ENCODE data around the gene NFATC1. TPM values are rescaled to one million over a fixed set of nuclear protein-coding genes. Genes with fewer than 3 reads are reported as not detected.
"Not testable (repeated sequence)": the region's sequence is repeated elsewhere in the genome, so short reads cannot be mapped to it uniquely, and the experiment has no call there.

NFATC1 gene
- polyA plus RNA-seq, 1 of the 3 experiments (the other 2 are of a cell fraction), result 0.02 TPM

GRCh38 chr18:79504034-79504433 lies 108.3 kb downstream of the NFATC1 start:
- H3K9me2 ChIP-seq, result no peaks in the 10 kb centered on the region
- H3F3A ChIP-seq (replicated peaks; ENCODE audit: insufficient read depth), result no peaks in the 10 kb centered on the region
- peaks cover 56% of the 10 kb centered on the region for H3K27me3 ChIP-seq (ENCODE audit: insufficient read depth)
- 3% methylated on average over 12 of the region's 12 CpGs for WGBS (ENCODE audit: low lambda C conversion rate)
- H2AFZ ChIP-seq (ENCODE audit: low read depth), result no peak overlapping the region
- no peak overlapping the region for H3K4me3 ChIP-seq (ENCODE audit: low read depth in 2 of 2, low read length in 1 of 2)
- H3K27ac ChIP-seq (ENCODE audit: low read depth in 2 of 2, low read length in 1 of 2), result no peak overlapping the region
- no peak for TF ChIP-seq RXRA (IDR thresholded peaks at IDR 0.05; ENCODE audit: borderline replicate concordance, low read depth)
- TF ChIP-seq NFIC (IDR thresholded peaks at IDR 0.05; ENCODE audit: borderline replicate concordance), result no peak
- TF ChIP-seq PBX3 (IDR thresholded peaks at IDR 0.05), result no peak
- TF ChIP-seq CHD2 (IDR thresholded peaks at IDR 0.05; ENCODE audit: low read length, partially characterized antibody), result no peak
- TF ChIP-seq IRF3 (IDR thresholded peaks at IDR 0.05; ENCODE audit: low read depth, low read length), result no peak
- no peak for TF ChIP-seq TAF1 (IDR thresholded peaks at IDR 0.05; ENCODE audit: borderline replicate concordance, low read depth, low read length)
- TF ChIP-seq MEF2A (IDR thresholded peaks at IDR 0.05; ENCODE audit: borderline replicate concordance, low read depth), result no peak
- TF ChIP-seq JUND (IDR thresholded peaks at IDR 0.05), result no peak
- TF ChIP-seq NRF1 (IDR thresholded peaks at IDR 0.05; ENCODE audit: low read depth, low read length), result no peak
- TF ChIP-seq RAD21 (IDR thresholded peaks at IDR 0.05; ENCODE audit: low read length), result no peak
- TF ChIP-seq SMC3 (IDR thresholded peaks at IDR 0.05; ENCODE audit: low read depth, low read length), result no peak
- no peak for TF ChIP-seq FOXM1 (IDR thresholded peaks at IDR 0.05; ENCODE audit: low read depth)
- TF ChIP-seq TCF12 (IDR thresholded peaks at IDR 0.05), result no peak
- no peak for TF ChIP-seq EP300 (IDR thresholded peaks at IDR 0.05; ENCODE audit: borderline replicate concordance in 1 of 2, low read depth in 1 of 2, low read length in 1 of 2)
- TF ChIP-seq USF2 (IDR thresholded peaks at IDR 0.05; ENCODE audit: borderline replicate concordance, low read depth, low read length), result no peak
- no peak for TF ChIP-seq CTCF (IDR thresholded peaks at IDR 0.05)
- TF ChIP-seq GATA2 (CRISPR knock-in tag; IDR thresholded peaks at IDR 0.05), result no peak
- TF ChIP-seq RFX5 (IDR thresholded peaks at IDR 0.05; ENCODE audit: low read length), result no peak
- POLR2A ChIA-PET, result no interaction called here
- H3K4me1 ChIP-seq (ENCODE audit: control insufficient read depth in 1 of 2, insufficient read depth in 2 of 2, low read depth in 1 of 2, low read length in 1 of 2), result no peaks in the 10 kb centered on the region; a peak in 1 of 4 replicates
- DNase-seq, result no peak
- H3K79me2 ChIP-seq (ENCODE audit: insufficient read depth), result no peaks in the 10 kb centered on the region
- 0 out of 2 replicates have a peak, but pooled peaks cover 11% of the 10 kb centered on the region for H3K9me3 ChIP-seq
- H4K20me1 ChIP-seq (ENCODE audit: insufficient read depth), result no peaks in the 10 kb centered on the region
- no peak overlapping the region for H3K4me2 ChIP-seq
- no peak overlapping the region for H3K9ac ChIP-seq
- CTCF ChIA-PET, result interaction anchor here (1.3 kb wide), 1 partner anchor 26 kb away, joined by 3 read pairs; no protein-coding TSS in a partner anchor
- H3K36me3 ChIP-seq (replicated peaks in 1 of 2; ENCODE audit: control insufficient read depth in 1 of 2, insufficient read depth in 2 of 2, low read length in 1 of 2), result peaks cover 0 to 6% of the 10 kb centered on the region in 2 experiments

DNA sequence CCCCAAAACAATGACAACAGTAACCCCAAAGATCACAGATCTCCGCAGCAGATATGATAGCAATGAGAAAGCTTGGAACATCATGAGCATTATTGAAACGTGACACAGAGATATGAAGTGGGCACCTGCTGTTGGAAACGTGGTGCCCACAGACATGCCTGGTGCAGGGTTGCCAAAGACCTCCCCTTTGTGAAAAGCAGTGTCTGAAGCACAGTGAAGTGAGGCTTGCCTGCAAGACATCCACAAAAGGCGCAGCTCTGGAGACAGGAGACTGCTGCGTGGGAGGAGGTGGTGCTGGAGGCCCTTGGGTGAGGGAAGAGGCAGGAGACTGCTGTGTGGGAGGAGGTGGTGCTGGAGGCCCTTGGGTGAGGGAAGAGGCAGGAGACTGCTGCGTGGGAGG lies 108.8 kb downstream of the NFATC1 start:
- peaks cover 61% of the 10 kb centered on the region for H3K27me3 ChIP-seq (ENCODE audit: insufficient read depth)
- H3K9ac ChIP-seq; H3K9me3 ChIP-seq; H3K36me3 ChIP-seq (replicated peaks in 1 of 2; ENCODE audit: control insufficient read depth in 1 of 2, insufficient read depth in 2 of 2, low read length in 1 of 2); H3K4me2 ChIP-seq; H3K79me2 ChIP-seq (ENCODE audit: insufficient read depth); H3F3A ChIP-seq (replicated peaks; ENCODE audit: insufficient read depth); H4K20me1 ChIP-seq (ENCODE audit: insufficient read depth); H3K4me3 ChIP-seq (ENCODE audit: low read depth in 2 of 2, low read length in 1 of 2); H3K27ac ChIP-seq (ENCODE audit: low read depth in 2 of 2, low read length in 1 of 2); POLR2A ChIA-PET; H3K4me1 ChIP-seq (ENCODE audit: control insufficient read depth in 1 of 2, insufficient read depth in 2 of 2, low read depth in 1 of 2, low read length in 1 of 2); H2AFZ ChIP-seq (ENCODE audit: low read depth); H3K9me2 ChIP-seq; DNase-seq: not testable (repeated sequence)
- WGBS (ENCODE audit: low lambda C conversion rate), result 5% methylated on average over 6 of the region's 6 CpGs
- CTCF ChIA-PET, result interaction anchor here (1.3 kb wide), 1 partner anchor 26 kb away, joined by 3 read pairs; no protein-coding TSS in a partner anchor

DNA sequence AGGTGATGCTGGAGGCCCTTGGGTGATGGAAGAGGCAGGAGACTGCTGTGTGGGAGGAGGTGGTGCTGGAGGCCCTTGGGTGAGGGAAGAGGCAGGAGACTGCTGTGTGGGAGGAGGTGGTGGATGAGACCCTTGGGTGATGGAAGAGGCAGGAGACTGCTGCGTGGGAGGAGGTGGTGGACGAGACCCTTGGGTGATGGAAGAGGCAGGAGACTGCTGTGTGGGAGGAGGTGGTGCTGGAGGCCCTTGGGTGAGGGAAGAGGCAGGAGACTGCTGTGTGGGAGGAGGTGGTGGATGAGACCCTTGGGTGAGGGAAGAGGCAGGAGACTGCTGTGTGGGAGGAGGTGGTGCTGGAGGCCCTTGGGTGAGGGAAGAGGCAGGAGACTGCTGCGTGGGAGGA lies 109.7 kb downstream of the NFATC1 start:
- H3K9me3 ChIP-seq; H3K4me3 ChIP-seq (ENCODE audit: low read depth in 2 of 2, low read length in 1 of 2); DNase-seq; H2AFZ ChIP-seq (ENCODE audit: low read depth); H3K9ac ChIP-seq; H3K4me1 ChIP-seq (ENCODE audit: control insufficient read depth in 1 of 2, insufficient read depth in 2 of 2, low read depth in 1 of 2, low read length in 1 of 2); H3K36me3 ChIP-seq (replicated peaks in 1 of 2; ENCODE audit: control insufficient read depth in 1 of 2, insufficient read depth in 2 of 2, low read length in 1 of 2); CTCF ChIA-PET; POLR2A ChIA-PET; H3K27ac ChIP-seq (ENCODE audit: low read depth in 2 of 2, low read length in 1 of 2); H3K9me2 ChIP-seq; H3F3A ChIP-seq (replicated peaks; ENCODE audit: insufficient read depth); H4K20me1 ChIP-seq (ENCODE audit: insufficient read depth); H3K4me2 ChIP-seq; H3K79me2 ChIP-seq (ENCODE audit: insufficient read depth): not testable (repeated sequence)
- WGBS (ENCODE audit: low lambda C conversion rate), result 6% methylated on average over 3 of the region's 3 CpGs
- H3K27me3 ChIP-seq (ENCODE audit: insufficient read depth), result peaks cover 70% of the 10 kb centered on the region
